Hepatocyte (in vitro differentiated cells): ENCODE data around the gene CDC123.

ENCODE experiments used
- EZH2 ChIP-seq: fragments of 200-600 bp; sonication (generic); IDR thresholded peaks from 2 replicates; pipeline ENCODE4 v1.6.1; 2016; ENCODE audit warnings: antibody characterized with exemption, mild to moderate bottlenecking, borderline replicate concordance
- EZH2phosphoT487 ChIP-seq: fragments of 200-600 bp; sonication (generic); IDR thresholded peaks from one replicate; pipeline ENCODE4 v1.6.1; 2018; ENCODE audit warnings: antibody characterized with exemption, mild to moderate bottlenecking, low read depth, moderate library complexity; ENCODE audit not compliant: unreplicated experiment, severe bottlenecking
- TF ChIP-seq, protein P1 (sequence below): fragments of 200-600 bp; sonication (generic); IDR thresholded peaks from 2 replicates; pipeline ENCODE4 v1.5.1; 2016; ENCODE audit warnings: antibody characterized with exemption, mild to moderate bottlenecking; ENCODE audit not compliant: poor library complexity

DNA sequence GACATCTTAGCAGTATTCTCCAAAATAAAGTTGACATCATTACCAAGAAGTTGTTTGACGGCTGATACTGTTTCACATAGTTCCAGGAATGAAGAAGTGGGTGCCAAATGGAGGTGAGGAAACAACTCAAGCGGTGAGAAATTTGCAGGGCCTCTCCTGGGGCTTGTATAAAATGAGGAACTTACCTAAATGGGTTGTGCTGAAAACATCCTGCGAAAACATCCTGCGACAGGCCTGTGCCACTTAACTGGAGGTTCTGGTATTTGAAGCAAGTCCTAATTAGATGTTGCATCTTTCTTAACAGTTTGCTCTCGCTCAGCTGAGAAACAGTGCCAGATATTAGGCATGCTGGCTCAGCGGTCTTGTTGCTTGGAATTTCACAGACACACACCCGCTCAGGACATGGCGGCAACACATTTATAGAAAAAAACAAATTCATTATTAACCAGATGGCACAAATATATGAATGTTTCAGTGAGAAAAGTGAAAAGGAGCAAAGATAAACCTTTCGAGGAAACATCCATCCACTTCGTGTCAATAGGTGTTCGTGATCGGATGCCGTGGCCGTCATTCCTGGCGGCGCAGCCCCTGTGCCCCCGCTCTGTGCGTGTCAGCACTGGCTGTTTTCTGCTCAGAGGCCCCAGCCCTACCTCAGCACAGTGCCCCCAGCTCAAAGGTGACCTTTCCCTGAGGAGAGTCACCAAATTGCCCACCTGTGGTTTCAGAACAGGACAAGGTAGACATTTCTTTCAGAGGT is 48.1 kb downstream of the CDC123 start:
- TF ChIP-seq, protein P1, sequence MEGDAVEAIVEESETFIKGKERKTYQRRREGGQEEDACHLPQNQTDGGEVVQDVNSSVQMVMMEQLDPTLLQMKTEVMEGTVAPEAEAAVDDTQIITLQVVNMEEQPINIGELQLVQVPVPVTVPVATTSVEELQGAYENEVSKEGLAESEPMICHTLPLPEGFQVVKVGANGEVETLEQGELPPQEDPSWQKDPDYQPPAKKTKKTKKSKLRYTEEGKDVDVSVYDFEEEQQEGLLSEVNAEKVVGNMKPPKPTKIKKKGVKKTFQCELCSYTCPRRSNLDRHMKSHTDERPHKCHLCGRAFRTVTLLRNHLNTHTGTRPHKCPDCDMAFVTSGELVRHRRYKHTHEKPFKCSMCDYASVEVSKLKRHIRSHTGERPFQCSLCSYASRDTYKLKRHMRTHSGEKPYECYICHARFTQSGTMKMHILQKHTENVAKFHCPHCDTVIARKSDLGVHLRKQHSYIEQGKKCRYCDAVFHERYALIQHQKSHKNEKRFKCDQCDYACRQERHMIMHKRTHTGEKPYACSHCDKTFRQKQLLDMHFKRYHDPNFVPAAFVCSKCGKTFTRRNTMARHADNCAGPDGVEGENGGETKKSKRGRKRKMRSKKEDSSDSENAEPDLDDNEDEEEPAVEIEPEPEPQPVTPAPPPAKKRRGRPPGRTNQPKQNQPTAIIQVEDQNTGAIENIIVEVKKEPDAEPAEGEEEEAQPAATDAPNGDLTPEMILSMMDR, result no peak
- TF ChIP-seq EZH2 (no peak), EZH2phosphoT487 (no peak)
